Measurements from ENCODE around the gene TMC5. TPM values are rescaled to one million over a fixed set of nuclear protein-coding genes. Genes with fewer than 3 reads are reported as not detected.
A peak's percentile ranks its signal among the peaks of the same experiment; 100 is the strongest.

TMC5 gene
- total and polyA plus RNA-seq, 3 donors from 2014 or later = 4.5 to 27.7 (median 7.1) TPM

GRCh38 chr16:19520861-19521331 lies 103.2 kb downstream of the TMC5 start:
- intact Hi-C loops (cut with DNase I; ENCODE audit: low total_unique reads) = no loop called here
- Histone ChIP-seq H3K36me3 (ENCODE audit: low read depth, missing control alignments) (no peaks in the 10 kb centered on the region), H3K4me1 (peaks cover 17% of the 10 kb centered on the region), H3K9me3 (no peaks in the 10 kb centered on the region), H3K4me3 (peak overlapping the region; percentile 85 to 88), H3K27me3 (no peaks in the 10 kb centered on the region), H3K27ac (peak overlapping the region; percentile 66 to 86)
- no peak for DNase-seq
- no peak for TF ChIP-seq POLR2A (IDR thresholded peaks at IDR 0.05)
- no peak for TF ChIP-seq CTCF (IDR thresholded peaks at IDR 0.05)
- WGBS, 2 donors = 3 to 7% methylated on average over 8 of the region's 8 CpGs

- H3K27me3 ChIP-seq = no peaks in the 10 kb centered on the region
- H3K4me1 ChIP-seq = peaks cover 17% of the 10 kb centered on the region
- DNase-seq = peak; percentile 99
- H3K9me3 ChIP-seq = no peaks in the 10 kb centered on the region
- TF ChIP-seq CTCF (IDR thresholded peaks at IDR 0.05) (no peak), POLR2A (IDR thresholded peaks at IDR 0.05) (peak; percentile 63)
- 0 to 1% methylated on average over 32 to 62 of the region's 62 CpGs for WGBS, 2 donors
- H3K36me3 ChIP-seq (ENCODE audit: low read depth, missing control alignments) = no peaks in the 10 kb centered on the region
- peak within 1 kb of the TSS; percentile 85 to 90 for H3K4me3 ChIP-seq
- intact Hi-C loops (cut with DNase I; ENCODE audit: low total_unique reads) = no loop called here
- H3K27ac ChIP-seq = peak within 1 kb of the TSS; percentile 66 to 86
Observed at GRCh38 chr16:19521471-19522396, 104.1 kb downstream of the TMC5 start, which contains the start of gene GDE1. Gene GDE1, minus strand, starts transcription at chr16:19522098. Its CDS starts 134 bp downstream, at chr16:19521964.

GRCh38 chr16:19522397-19522732 lies 104.7 kb downstream of the TMC5 start:
- Histone ChIP-seq H3K4me3 (peak overlapping the region; percentile 85 to 90), H3K36me3 (ENCODE audit: low read depth, missing control alignments) (no peaks in the 10 kb centered on the region), H3K27me3 (no peaks in the 10 kb centered on the region), H3K27ac (peak overlapping the region in 1 of 2 donors; percentile 86), H3K9me3 (no peaks in the 10 kb centered on the region), H3K4me1 (peaks cover 17% of the 10 kb centered on the region)
- no peak for DNase-seq
- intact Hi-C loops (cut with DNase I; ENCODE audit: low total_unique reads) = no loop called here
- TF ChIP-seq CTCF (IDR thresholded peaks at IDR 0.05) = no peak
- TF ChIP-seq POLR2A (IDR thresholded peaks at IDR 0.05) = no peak
- WGBS, 2 donors = 25 to 26% methylated on average over 5 of the region's 5 CpGs

GRCh38 chr16:19522760-19523159 lies 105.1 kb downstream of the TMC5 start:
- H3K27ac ChIP-seq = peak overlapping the region in 1 of 2 donors; percentile 86
- no peaks in the 10 kb centered on the region for H3K27me3 ChIP-seq
- no peak for DNase-seq
- H3K36me3 ChIP-seq (ENCODE audit: low read depth, missing control alignments) = no peaks in the 10 kb centered on the region
- intact Hi-C loops (cut with DNase I; ENCODE audit: low total_unique reads) = no loop called here
- peaks cover 17% of the 10 kb centered on the region for H3K4me1 ChIP-seq
- H3K4me3 ChIP-seq = peak overlapping the region; percentile 80 to 90
- whole genome bisulfite sequencing, 2 donors = 61 to 76% methylated on average over 2 of the region's 2 CpGs
- H3K9me3 ChIP-seq = no peaks in the 10 kb centered on the region
- TF ChIP-seq POLR2A (IDR thresholded peaks at IDR 0.05) (no peak), CTCF (IDR thresholded peaks at IDR 0.05) (no peak)
